Mononuclear cell (primary cell): ENCODE measurements around the gene AMMECR1. TPM values are rescaled to one million over a fixed set of nuclear protein-coding genes. Genes with fewer than 3 reads are reported as not detected.

ENCODE experiments used
- H3K27me3 ChIP-seq: 2 replicates; pipeline ENCODE4 v1.6.0; 2011; ENCODE audit warnings: low read length, control low read depth; ENCODE audit not compliant: insufficient read depth
- H3K4me1 ChIP-seq: 2 replicates; pipeline ENCODE4 v1.5.1; 2011; ENCODE audit warnings: mild to moderate bottlenecking, low read length, control low read depth; ENCODE audit not compliant: insufficient read depth
- H3K4me3 ChIP-seq: 2 replicates; pipeline ENCODE4 v1.5.1; 2011; ENCODE audit warnings: mild to moderate bottlenecking, low read length, moderate library complexity
- H3K9me3 ChIP-seq: 2 replicates; pipeline ENCODE4 v1.5.1; 2011; ENCODE audit warnings: low read depth, mild to moderate bottlenecking, control low read depth, low read length
- total RNA-seq: library from RNA; depleted of rRNA; stranded (reverse); fragments of >200 nt; gene quantifications from one replicate; pipeline ENCODE4 v1.2.3, GENCODE V29; 2012

The AMMECR1 gene
- total RNA-seq, 1 donor: 14.1 TPM

GRCh38 chrX:110218591-110218990 lies 99.3 kb downstream of the AMMECR1 start:
- Histone ChIP-seq H3K4me1 (no peaks in the 10 kb centered on the region), H3K9me3 (no peaks in the 10 kb centered on the region), H3K4me3 (no peak overlapping the region), H3K27me3 (no peaks in the 10 kb centered on the region)

- no peaks in the 10 kb centered on the region for H3K4me1 ChIP-seq
- no peak overlapping the region for H3K4me3 ChIP-seq
- H3K9me3 ChIP-seq: no peaks in the 10 kb centered on the region
- H3K27me3 ChIP-seq: no peaks in the 10 kb centered on the region
Measured at GRCh38 chrX:110216027-110216426, 101.9 kb downstream of the AMMECR1 start.

- Histone ChIP-seq H3K4me1 (no peaks in the 10 kb centered on the region), H3K4me3 (no peak overlapping the region), H3K27me3 (no peaks in the 10 kb centered on the region), H3K9me3 (no peaks in the 10 kb centered on the region)
Measured at GRCh38 chrX:110215411-110215810, 102.5 kb downstream of the AMMECR1 start.

- H3K4me1 ChIP-seq: no peaks in the 10 kb centered on the region
- no peaks in the 10 kb centered on the region for H3K9me3 ChIP-seq
- no peak overlapping the region for H3K4me3 ChIP-seq
- H3K27me3 ChIP-seq: no peaks in the 10 kb centered on the region
Measured at GRCh38 chrX:110214684-110215083, 103.2 kb downstream of the AMMECR1 start.

- Histone ChIP-seq H3K9me3 (no peaks in the 10 kb centered on the region), H3K4me1 (no peaks in the 10 kb centered on the region), H3K27me3 (no peaks in the 10 kb centered on the region), H3K4me3 (no peak overlapping the region)
Measured at GRCh38 chrX:110213183-110213582, 104.7 kb downstream of the AMMECR1 start.

- H3K4me1 ChIP-seq: no peaks in the 10 kb centered on the region
- no peaks in the 10 kb centered on the region for H3K27me3 ChIP-seq
- H3K4me3 ChIP-seq: no peak overlapping the region
- no peaks in the 10 kb centered on the region for H3K9me3 ChIP-seq
Measured at GRCh38 chrX:110212299-110212698, 105.6 kb downstream of the AMMECR1 start.

GRCh38 chrX:110211340-110211739 lies 106.5 kb downstream of the AMMECR1 start:
- no peak overlapping the region for H3K4me3 ChIP-seq
- no peaks in the 10 kb centered on the region for H3K27me3 ChIP-seq
- H3K9me3 ChIP-seq: no peaks in the 10 kb centered on the region
- no peaks in the 10 kb centered on the region for H3K4me1 ChIP-seq

GRCh38 chrX:110210417-110211139 lies 107.3 kb downstream of the AMMECR1 start:
- Histone ChIP-seq H3K4me1 (no peaks in the 10 kb centered on the region), H3K4me3 (no peak overlapping the region), H3K9me3 (no peaks in the 10 kb centered on the region), H3K27me3 (no peaks in the 10 kb centered on the region)

GRCh38 chrX:110208092-110208491 lies 109.8 kb downstream of the AMMECR1 start:
- Histone ChIP-seq H3K4me1 (no peaks in the 10 kb centered on the region), H3K27me3 (no peaks in the 10 kb centered on the region), H3K4me3 (no peak overlapping the region), H3K9me3 (no peaks in the 10 kb centered on the region)

GRCh38 chrX:110204986-110205385 lies 112.9 kb downstream of the AMMECR1 start:
- H3K4me1 ChIP-seq: no peaks in the 10 kb centered on the region
- no peaks in the 10 kb centered on the region for H3K27me3 ChIP-seq
- H3K9me3 ChIP-seq: no peaks in the 10 kb centered on the region

GRCh38 chrX:110201799-110202198 lies 116.1 kb downstream of the AMMECR1 start:
- no peaks in the 10 kb centered on the region for H3K9me3 ChIP-seq
- no peaks in the 10 kb centered on the region for H3K4me1 ChIP-seq
- H3K27me3 ChIP-seq: no peaks in the 10 kb centered on the region
- H3K4me3 ChIP-seq: no peak overlapping the region

More at GRCh38 chrX:110204986-110205385, 112.9 kb downstream of the AMMECR1 start:
- no peak overlapping the region for H3K4me3 ChIP-seq

GRCh38 chrX:110194977-110195376 lies 122.9 kb downstream of the AMMECR1 start:
- no peak overlapping the region for H3K4me3 ChIP-seq
- H3K27me3 ChIP-seq: no peaks in the 10 kb centered on the region
- no peaks in the 10 kb centered on the region for H3K9me3 ChIP-seq
- no peaks in the 10 kb centered on the region for H3K4me1 ChIP-seq

- H3K9me3 ChIP-seq: no peaks in the 10 kb centered on the region
Measured at GRCh38 chrX:110192516-110192915, 125.4 kb downstream of the AMMECR1 start.

GRCh38 chrX:110188701-110189558 lies 129.0 kb downstream of the AMMECR1 start:
- H3K27me3 ChIP-seq: no peaks in the 10 kb centered on the region
- no peak overlapping the region for H3K4me3 ChIP-seq
- H3K4me1 ChIP-seq: peaks cover 8% of the 10 kb centered on the region
- no peaks in the 10 kb centered on the region for H3K9me3 ChIP-seq

More at GRCh38 chrX:110192516-110192915, 125.4 kb downstream of the AMMECR1 start:
- peaks cover 8% of the 10 kb centered on the region for H3K4me1 ChIP-seq
- no peak overlapping the region for H3K4me3 ChIP-seq
- no peaks in the 10 kb centered on the region for H3K27me3 ChIP-seq

- H3K4me3 ChIP-seq: no peak overlapping the region
- H3K9me3 ChIP-seq: no peaks in the 10 kb centered on the region
- no peaks in the 10 kb centered on the region for H3K27me3 ChIP-seq
- no peaks in the 10 kb centered on the region for H3K4me1 ChIP-seq
Measured at GRCh38 chrX:110183314-110183713, 134.6 kb downstream of the AMMECR1 start.
